Stomach (tissue), 9 donors: ENCODE results near the gene TRIP4. TPM values are rescaled to one million over a fixed set of nuclear protein-coding genes. Genes with fewer than 3 reads are reported as not detected.

Source experiments
- DNase-seq, 2 donors: peaks; one replicate each; pipeline versions ENCODE4 v3.0.0 to v3.0.0-alpha.2; 2013 to 2019
- H3K27ac ChIP-seq, 5 donors: fragments of 200-600 bp in 4 of 5; sonication (generic) in 4 of 5; one replicate each; pipeline ENCODE4 v1.5.1; 2013 to 2019; ENCODE audit warnings: mild to moderate bottlenecking in 1 of 5, moderate library complexity in 1 of 5
- H3K27me3 ChIP-seq, 3 donors: fragments of 200-600 bp; sonication (generic); one replicate each; pipeline ENCODE4 v1.5.1; 2017 to 2019; ENCODE audit warnings: mixed run types in 1 of 3
- H3K36me3 ChIP-seq, 4 donors: fragments of 200-600 bp; sonication (generic); 1 replicate in 3 of 4; 2 replicates in 1 of 4; pipeline ENCODE4 v1.5.1; 2016 to 2019
- H3K4me1 ChIP-seq, 4 donors: fragments of 200-600 bp; sonication (generic); one replicate each; pipeline ENCODE4 v1.5.1; 2016 to 2019
- H3K4me3 ChIP-seq, 4 donors: fragments of 200-600 bp; sonication (generic) in 3 of 4; one replicate each; pipeline ENCODE4 v1.5.1; 2016 to 2019; ENCODE audit warnings: mild to moderate bottlenecking in 1 of 4
- H3K9me3 ChIP-seq, 4 donors: fragments of 200-600 bp; sonication (generic); one replicate each; pipeline ENCODE4 v1.5.1; 2016 to 2019
- EP300 ChIP-seq: sonication (generic); formaldehyde crosslinking; IDR thresholded peaks from one replicate; pipeline ENCODE4 v1.6.1; 2017; ENCODE audit warnings: antibody characterized with exemption
- POLR2A ChIP-seq, 4 donors: fragments of 450-650 bp; IDR thresholded peaks; one replicate each; pipeline ENCODE4 v1.6.1; 2016; ENCODE audit warnings: antibody characterized with exemption in 4 of 4, control low read depth in 2 of 4, mild to moderate bottlenecking in 1 of 4, moderate library complexity in 1 of 4
- POLR2AphosphoS5 ChIP-seq, 3 donors: sonication (generic); formaldehyde crosslinking; IDR thresholded peaks; one replicate each; pipeline ENCODE4 v1.6.1; 2016; ENCODE audit warnings: antibody characterized with exemption in 3 of 3
- WGBS, 5 donors: extraction: QIAGEN DNeasy Blood & Tissue Kit in 3 of 5; methylation state at CpG; one replicate each; pipeline versions ENCODE4 v1.1.5 to v1.1.7; 2013 to 2018; 5-methylcytosine and 5-hydroxymethylcytosine counted together
- intact Hi-C: fragments of 100-400 bp; cut with DNase I; formaldehyde crosslinking; loops from one replicate; pipeline ENCODE4 v1.15.1; 2023; ENCODE audit warnings: low total_unique reads
- polyA plus RNA-seq, 3 donors: library from polyadenylated mRNA; stranded (reverse); fragments of 200-250 nt; gene quantifications; one replicate each; pipeline ENCODE4 v1.2.3, GENCODE V29; 2013
- total RNA-seq, 5 donors: library from RNA; depleted of rRNA; stranded (reverse); fragments of >200 nt; gene quantifications; one replicate each; pipeline versions ENCODE4 v1.1.0 to v1.2.3, GENCODE V29; 2014 to 2016
- TF ChIP-seq, protein P1 (sequence below), 7 experiments: fragments of 450-650 bp in 4 of 7; fragments of 200-600 bp in 3 of 7; sonication (generic) in 3 of 7; IDR thresholded peaks; one replicate each; pipeline ENCODE4 v1.5.1; 2016 to 2019; ENCODE audit warnings: antibody characterized with exemption in 7 of 7, control low read depth in 2 of 7, mild to moderate bottlenecking in 1 of 7
- donor health status: healthy with polysubstance abuse.
- donor health status: Bipolar disorder and iron deficiency.
- donor health status: healthy.

The TRIP4 gene
- total and polyA plus RNA-seq, 8 donors = 1.8 to 59.4 (median 19.1) TPM

- peaks cover 10 to 43% (median 24%) of the 10 kb centered on the region in 4 donors for H3K4me1 ChIP-seq
- DNase-seq = no peak
- H3K9me3 ChIP-seq = no peaks in the 10 kb centered on the region
- WGBS, 5 donors = 0 to 42% (median 2%) methylated on average over 1 of the region's 1 CpG
- H3K27me3 ChIP-seq = no peaks in the 10 kb centered on the region
- peaks cover 0 to 3% (median 0%) of the 10 kb centered on the region in 4 donors for H3K36me3 ChIP-seq
- intact Hi-C loops = no loop called here
- H3K27ac ChIP-seq = peak overlapping the region in 1 of 5 donors; percentile 25
- TF ChIP-seq POLR2AphosphoS5 (IDR thresholded peaks at IDR 0.05) (no peak), POLR2A (IDR thresholded peaks at IDR 0.05) (no peak), EP300 (no peak)
- TF ChIP-seq, protein P1, sequence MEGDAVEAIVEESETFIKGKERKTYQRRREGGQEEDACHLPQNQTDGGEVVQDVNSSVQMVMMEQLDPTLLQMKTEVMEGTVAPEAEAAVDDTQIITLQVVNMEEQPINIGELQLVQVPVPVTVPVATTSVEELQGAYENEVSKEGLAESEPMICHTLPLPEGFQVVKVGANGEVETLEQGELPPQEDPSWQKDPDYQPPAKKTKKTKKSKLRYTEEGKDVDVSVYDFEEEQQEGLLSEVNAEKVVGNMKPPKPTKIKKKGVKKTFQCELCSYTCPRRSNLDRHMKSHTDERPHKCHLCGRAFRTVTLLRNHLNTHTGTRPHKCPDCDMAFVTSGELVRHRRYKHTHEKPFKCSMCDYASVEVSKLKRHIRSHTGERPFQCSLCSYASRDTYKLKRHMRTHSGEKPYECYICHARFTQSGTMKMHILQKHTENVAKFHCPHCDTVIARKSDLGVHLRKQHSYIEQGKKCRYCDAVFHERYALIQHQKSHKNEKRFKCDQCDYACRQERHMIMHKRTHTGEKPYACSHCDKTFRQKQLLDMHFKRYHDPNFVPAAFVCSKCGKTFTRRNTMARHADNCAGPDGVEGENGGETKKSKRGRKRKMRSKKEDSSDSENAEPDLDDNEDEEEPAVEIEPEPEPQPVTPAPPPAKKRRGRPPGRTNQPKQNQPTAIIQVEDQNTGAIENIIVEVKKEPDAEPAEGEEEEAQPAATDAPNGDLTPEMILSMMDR (IDR thresholded peaks at IDR 0.05) = no peak
- H3K4me3 ChIP-seq = no peak overlapping the region
Observed at GRCh38 chr15:64478863-64479262, 91.2 kb downstream of the TRIP4 start.

- WGBS, 5 donors = 30 to 49% (median 31%) methylated on average over 4 of the region's 4 CpGs
- TF ChIP-seq POLR2AphosphoS5 (IDR thresholded peaks at IDR 0.05) (no peak), EP300 (no peak), POLR2A (IDR thresholded peaks at IDR 0.05) (no peak)
- TF ChIP-seq, protein P1 (IDR thresholded peaks at IDR 0.05) = no peak
Observed at GRCh38 chr15:64480891-64481290, 93.3 kb downstream of the TRIP4 start.

DNA sequence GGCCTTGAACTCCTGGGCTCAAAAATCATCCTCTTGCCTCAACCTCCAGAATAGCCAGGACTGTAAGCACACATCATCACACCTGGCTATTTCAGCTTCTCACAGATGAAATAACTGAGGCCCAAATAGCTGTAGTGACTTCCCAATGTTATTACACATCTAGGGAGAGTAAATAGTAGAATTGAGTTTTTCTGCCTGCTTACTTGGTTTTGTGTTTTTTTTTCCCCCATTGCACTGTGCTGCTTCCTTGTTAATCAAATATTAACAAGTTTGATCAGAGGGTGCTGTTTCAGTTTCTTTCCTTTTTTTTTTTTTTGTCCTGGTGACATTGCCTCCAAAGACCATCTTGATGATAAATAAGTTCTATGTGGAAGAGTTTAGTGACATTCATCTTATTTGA, 96.1 kb downstream of the TRIP4 start:
- intact Hi-C loops = no loop called here
- TF ChIP-seq, protein P1 (IDR thresholded peaks at IDR 0.05) = no peak
- TF ChIP-seq EP300 = no peak
- no peak for TF ChIP-seq POLR2AphosphoS5 (IDR thresholded peaks at IDR 0.05)
- TF ChIP-seq POLR2A (IDR thresholded peaks at IDR 0.05) = no peak
- no peaks in the 10 kb centered on the region for H3K27me3 ChIP-seq
- no peak overlapping the region for H3K4me3 ChIP-seq
- H3K9me3 ChIP-seq = no peaks in the 10 kb centered on the region
- peaks cover 0 to 5% (median under 1%) of the 10 kb centered on the region in 4 donors for H3K36me3 ChIP-seq
- no peak overlapping the region for H3K27ac ChIP-seq
- no peak for DNase-seq
- peaks cover under 1 to 31% (median 16%) of the 10 kb centered on the region in 4 donors for H3K4me1 ChIP-seq

More at GRCh38 chr15:64480891-64481290, 93.3 kb downstream of the TRIP4 start:
- no peak overlapping the region for H3K4me3 ChIP-seq
- H3K4me1 ChIP-seq = peaks cover 10 to 43% (median 24%) of the 10 kb centered on the region in 4 donors
- H3K9me3 ChIP-seq = no peaks in the 10 kb centered on the region
- DNase-seq = no peak
- intact Hi-C loops = no loop called here
- no peaks in the 10 kb centered on the region for H3K27me3 ChIP-seq
- no peak overlapping the region for H3K27ac ChIP-seq
- H3K36me3 ChIP-seq = peaks cover 0 to 3% (median 0%) of the 10 kb centered on the region in 4 donors

DNA sequence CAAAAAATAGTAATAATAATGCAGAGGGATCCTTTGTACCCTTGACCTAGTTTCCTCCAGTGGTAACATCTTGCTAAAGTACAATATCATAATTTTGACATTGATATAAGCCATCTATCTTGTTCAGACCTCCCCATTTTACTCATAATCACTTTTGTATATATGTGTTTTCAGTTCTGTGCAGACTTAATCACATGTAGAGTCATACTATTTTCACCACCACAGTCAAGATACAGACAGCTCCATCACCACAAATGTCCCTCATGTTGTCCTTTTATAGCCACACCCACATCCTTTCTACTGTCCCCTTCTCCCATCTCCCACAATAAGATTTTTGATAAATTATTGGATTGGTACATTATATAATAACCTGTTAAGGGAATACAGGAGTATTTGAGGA, 98.2 kb downstream of the TRIP4 start:
- Histone ChIP-seq H3K27me3 (no peaks in the 10 kb centered on the region), H3K9me3 (no peaks in the 10 kb centered on the region)
- intact Hi-C loops = no loop called here

More for the DNA sequence above, 98.2 kb downstream of the TRIP4 start:
- H3K36me3 ChIP-seq = peaks cover 0 to 13% (median 12%) of the 10 kb centered on the region in 4 donors
- TF ChIP-seq, protein P1 (IDR thresholded peaks at IDR 0.05) = no peak
- TF ChIP-seq EP300 = no peak
- no peak for TF ChIP-seq POLR2AphosphoS5 (IDR thresholded peaks at IDR 0.05)
- TF ChIP-seq POLR2A (IDR thresholded peaks at IDR 0.05) = no peak
- no peak overlapping the region for H3K4me3 ChIP-seq
- DNase-seq = no peak
- H3K27ac ChIP-seq = no peak overlapping the region
- peaks cover 0 to 18% (median 10%) of the 10 kb centered on the region in 4 donors for H3K4me1 ChIP-seq
